HG03103 (cell line): ENCODE data around the gene PARP9.
A peak's percentile ranks its signal among the peaks of the same experiment; 100 is the strongest.
"Not testable (repeated sequence)": the region's sequence is repeated elsewhere in the genome, so short reads cannot be mapped to it uniquely, and the experiment has no call there.

ENCODE experiments used
- ATAC-seq: cut with Tn5 transposase; IDR thresholded peaks from one replicate; pipeline ENCODE4 v1.9.1; 2021; ENCODE audit warnings: low read depth; ENCODE audit not compliant: unreplicated experiment

The PARP9 gene

DNA sequence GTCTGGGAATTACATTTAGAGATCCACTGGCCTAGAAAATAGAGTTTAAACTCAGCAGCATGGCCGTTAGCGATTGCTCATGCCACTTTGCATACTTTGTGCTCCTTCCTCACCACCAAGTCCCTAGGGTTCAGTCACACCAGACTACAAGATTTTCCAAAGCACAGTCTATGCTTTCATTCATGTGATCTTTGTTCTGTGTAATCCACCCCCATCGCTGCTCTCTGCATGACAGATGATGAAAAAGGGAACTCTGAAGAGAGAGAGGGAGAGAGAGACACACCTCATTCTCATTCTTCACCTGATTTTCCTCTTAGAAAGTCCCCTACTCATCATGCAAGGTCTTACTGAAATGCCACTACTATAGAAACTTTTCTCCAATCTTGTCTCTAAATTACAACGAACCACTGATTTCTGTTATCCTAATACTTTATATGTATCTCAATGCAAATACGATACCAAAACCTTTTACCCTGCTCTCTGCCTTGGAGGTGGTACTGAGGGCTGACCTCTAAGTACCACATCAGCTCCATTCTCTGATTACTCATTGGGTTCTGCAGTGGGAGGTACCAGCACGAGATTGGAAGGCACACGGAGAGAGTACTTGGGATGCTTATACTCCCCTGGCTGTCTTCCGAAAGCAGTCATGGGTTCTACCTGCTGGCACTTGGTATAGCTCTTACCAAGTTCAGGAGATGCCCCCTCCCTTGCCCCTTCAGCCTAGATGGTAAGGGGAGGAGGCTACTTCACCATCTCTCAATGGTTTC, 12.3 kb upstream of the PARP9 start:
- peak; percentile 81 for ATAC-seq

DNA sequence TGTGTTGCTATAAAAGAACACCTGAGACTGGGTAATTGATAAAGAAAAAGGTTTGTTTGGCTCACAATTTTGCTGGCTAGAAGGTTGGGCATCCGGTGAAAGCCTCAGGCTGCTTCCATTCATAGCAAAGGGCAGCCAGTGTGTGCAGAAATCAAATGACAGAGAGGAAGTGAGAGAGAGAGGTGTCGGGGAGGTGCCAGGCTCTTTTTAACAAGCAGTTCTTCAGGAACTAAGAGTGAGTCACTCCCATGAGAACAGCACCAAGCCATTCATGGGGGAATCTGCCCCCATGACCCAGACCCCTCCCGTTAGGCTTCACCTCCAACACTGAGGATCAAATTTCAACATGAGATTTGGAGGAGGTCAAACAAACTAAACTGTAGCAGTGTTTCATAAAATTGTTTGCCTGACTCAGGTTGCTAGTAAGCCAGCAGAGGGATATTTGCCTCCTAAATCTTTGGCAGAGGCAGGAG, 8.9 kb upstream of the PARP9 start:
- no peak for ATAC-seq

DNA sequence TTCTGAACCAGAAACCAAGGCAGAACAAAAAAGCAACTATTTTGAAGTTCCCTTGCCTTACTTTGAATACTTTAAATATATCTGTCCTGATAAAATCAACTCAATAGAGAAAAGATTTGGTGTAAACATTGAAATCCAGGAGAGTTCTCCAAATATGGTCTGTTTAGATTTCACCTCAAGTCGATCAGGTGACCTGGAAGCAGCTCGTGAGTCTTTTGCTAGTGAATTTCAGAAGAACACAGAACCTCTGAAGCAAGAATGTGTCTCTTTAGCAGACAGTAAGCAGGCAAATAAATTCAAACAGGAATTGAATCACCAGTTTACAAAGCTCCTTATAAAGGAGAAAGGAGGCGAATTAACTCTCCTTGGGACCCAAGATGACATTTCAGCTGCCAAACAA, 4.7 kb upstream of the PARP9 start:
- ATAC-seq: no peak

GRCh38 chr3:122568131-122568530, 4.0 kb upstream of the PARP9 start:
- not testable (repeated sequence) for ATAC-seq

DNA sequence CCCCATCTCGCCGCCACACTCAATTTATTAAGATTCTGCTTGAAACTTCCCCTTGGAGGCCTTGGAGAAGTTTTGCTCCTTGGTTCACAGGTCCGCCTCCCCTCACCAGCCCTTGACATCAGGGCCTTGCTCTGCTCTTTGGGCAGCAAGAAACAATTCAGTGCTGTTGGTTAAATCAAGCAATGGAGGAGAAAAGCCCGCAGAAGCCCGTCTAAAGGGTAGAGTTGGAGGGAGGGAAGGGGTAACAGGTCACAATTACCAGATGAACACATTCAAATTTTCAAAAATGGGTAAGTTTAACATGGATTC, 429 bp downstream of the PARP9 start:
- ATAC-seq: no peak

- no peak for ATAC-seq
Measured at GRCh38 chr3:122562923-122563716, 980 bp downstream of the PARP9 start.

- ATAC-seq: no peak
Measured at GRCh38 chr3:122560680-122561079, 3.4 kb downstream of the PARP9 start.

DNA sequence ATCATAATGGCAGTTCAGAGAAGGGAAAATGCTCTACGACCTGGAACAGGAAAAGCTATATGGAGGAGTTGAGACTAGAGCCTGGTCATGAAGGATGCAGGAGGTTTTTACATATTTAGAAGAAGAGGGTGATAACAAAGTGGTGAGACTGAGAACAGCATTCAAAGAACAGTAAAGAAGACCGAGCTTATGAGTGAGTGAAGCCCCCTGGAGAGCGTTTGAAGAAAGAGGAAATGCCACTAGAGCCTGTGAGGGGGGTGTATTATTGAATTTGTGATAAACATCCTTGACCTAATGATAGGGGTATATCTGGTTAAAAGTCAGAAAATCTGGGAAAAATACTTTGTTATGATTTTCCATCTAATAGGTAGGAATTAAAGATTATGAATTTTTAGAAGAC, 4.2 kb downstream of the PARP9 start:
- ATAC-seq: no peak

GRCh38 chr3:122558605-122559004, 5.5 kb downstream of the PARP9 start:
- no peak for ATAC-seq

DNA sequence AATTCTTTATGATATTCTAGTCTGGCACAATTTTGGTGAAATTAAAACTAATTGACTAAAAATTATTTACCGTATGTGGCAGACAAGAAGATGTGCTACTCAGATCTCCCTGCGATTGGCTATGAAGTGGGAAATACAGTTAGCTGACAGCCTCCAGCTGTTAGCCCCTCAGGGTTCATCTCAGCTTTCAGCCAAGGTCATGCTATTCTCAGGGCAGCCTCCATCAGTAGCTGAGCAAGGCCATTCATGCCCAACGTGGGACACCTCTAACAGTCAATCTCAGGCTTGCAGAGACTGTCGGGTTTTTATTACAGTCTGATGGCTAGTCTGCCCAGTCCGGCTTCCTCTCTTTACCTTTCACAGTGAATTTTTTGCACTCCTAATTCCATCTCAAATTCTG, 6.7 kb downstream of the PARP9 start:
- no peak for ATAC-seq

- ATAC-seq: no peak
Measured at GRCh38 chr3:122555275-122556071, 8.6 kb downstream of the PARP9 start.

- ATAC-seq: no peak
Measured at GRCh38 chr3:122553171-122553570, 10.9 kb downstream of the PARP9 start.

GRCh38 chr3:122548619-122549018, 15.5 kb downstream of the PARP9 start:
- no peak for ATAC-seq

GRCh38 chr3:122548076-122548475, 16.0 kb downstream of the PARP9 start:
- no peak for ATAC-seq

DNA sequence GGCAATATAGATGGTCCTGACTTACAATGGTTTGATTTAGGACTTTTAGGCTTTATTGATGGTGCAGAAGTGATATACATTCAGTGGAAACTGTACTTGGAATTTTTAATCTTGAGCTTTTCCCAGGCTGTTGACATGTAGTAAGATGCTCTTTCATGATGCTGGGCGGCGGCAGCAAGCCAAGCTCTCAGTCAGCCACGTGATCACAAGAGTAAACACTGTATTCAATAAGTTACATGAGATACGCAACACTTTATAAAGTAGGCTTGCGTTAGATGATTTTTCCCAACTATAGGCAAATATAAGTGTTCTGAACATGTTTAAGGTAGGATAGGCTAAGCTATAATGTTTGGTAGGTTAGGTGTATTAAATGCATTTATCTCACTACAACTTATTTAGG, 17.9 kb downstream of the PARP9 start:
- no peak for ATAC-seq

DNA sequence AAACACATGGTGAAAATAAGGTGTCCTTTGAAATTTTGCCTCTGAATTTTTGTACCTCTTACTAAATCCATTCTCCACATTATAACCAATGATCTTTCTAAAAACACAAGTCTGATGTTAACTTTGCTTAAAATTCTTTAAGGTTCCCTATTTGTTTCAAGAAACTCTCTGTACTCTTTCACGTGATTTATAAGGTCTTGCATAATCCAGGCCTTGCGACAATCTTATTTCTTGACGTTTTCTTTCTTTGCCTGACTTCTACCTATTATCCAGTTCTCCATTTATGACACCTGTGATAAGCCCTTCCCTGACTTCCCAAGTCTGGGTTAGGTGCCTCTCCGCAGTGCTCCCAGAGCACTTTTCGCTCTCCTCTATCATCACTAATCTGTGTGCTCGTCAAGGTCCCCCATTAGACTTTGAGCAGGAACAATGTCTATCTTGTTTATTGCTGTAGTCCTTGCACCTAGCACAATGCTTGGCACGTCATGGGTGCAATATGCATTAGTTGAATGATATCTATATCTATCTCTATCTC, 25.1 kb downstream of the PARP9 start:
- no peak for ATAC-seq

- ATAC-seq: no peak
Measured at GRCh38 chr3:122536632-122537001, 27.5 kb downstream of the PARP9 start.

GRCh38 chr3:122535964-122536631, 28.0 kb downstream of the PARP9 start:
- no peak for ATAC-seq

DNA sequence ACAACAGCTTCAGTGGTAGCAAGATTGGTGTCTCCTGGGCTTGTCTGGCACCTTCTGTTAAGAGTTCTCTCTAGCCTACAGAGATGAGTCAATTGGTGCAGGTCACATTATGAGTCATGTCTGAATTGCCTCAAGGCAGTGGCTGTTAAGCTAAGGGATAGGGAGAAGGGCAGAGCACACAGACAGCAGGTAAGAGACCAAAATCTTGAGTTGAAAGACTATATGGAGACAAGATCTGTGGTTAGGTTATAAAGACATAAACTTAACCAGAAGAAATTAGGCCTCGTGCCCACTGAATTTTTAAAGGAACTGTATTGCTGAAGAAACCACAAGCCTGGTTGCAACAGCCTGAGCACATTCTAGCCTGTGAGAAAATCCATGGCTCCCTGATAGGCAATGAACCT, 30.2 kb downstream of the PARP9 start:
- peak; percentile 96 for ATAC-seq

GRCh38 chr3:122533480-122533879, 30.6 kb downstream of the PARP9 start:
- no peak for ATAC-seq

- ATAC-seq: no peak
Measured at GRCh38 chr3:122530164-122530563, 33.9 kb downstream of the PARP9 start.
